Lower lobe of right lung (tissue), 2 donors: ENCODE data around the gene SAPCD1. TPM values are rescaled to one million over a fixed set of nuclear protein-coding genes. Genes with fewer than 3 reads are reported as not detected.
A peak's percentile ranks its signal among the peaks of the same experiment; 100 is the strongest.

Experiments used
- ATAC-seq, 2 donors: fragments of 200-7000 bp; cut with Tn5 transposase; one replicate each; pipeline ENCODE4 v1.9.1; 2020 to 2022; ENCODE audit warnings: mild to moderate bottlenecking in 2 of 2, moderate library complexity in 2 of 2
- DNase-seq: peaks from one replicate; pipeline ENCODE4 v3.0.0-alpha.2; 2020
- H3K27ac ChIP-seq: fragments of 200-600 bp; one replicate; pipeline ENCODE4 v1.8.0; 2022
- H3K27me3 ChIP-seq: fragments of 200-600 bp; one replicate; pipeline ENCODE4 v1.8.0; 2022; ENCODE audit warnings: low read depth
- H3K36me3 ChIP-seq: fragments of 200-600 bp; one replicate; pipeline ENCODE4 v1.8.0; 2022; ENCODE audit warnings: mild to moderate bottlenecking
- H3K4me1 ChIP-seq: fragments of 200-600 bp; one replicate; pipeline ENCODE4 v1.8.0; 2022
- H3K4me3 ChIP-seq: fragments of 200-600 bp; one replicate; pipeline ENCODE4 v1.8.0; 2022; ENCODE audit warnings: mild to moderate bottlenecking
- H3K9me3 ChIP-seq: fragments of 200-600 bp; one replicate; pipeline ENCODE4 v1.8.0; 2022
- intact Hi-C: fragments of 100-400 bp; cut with DNase I; formaldehyde crosslinking; loops from one replicate; pipeline ENCODE4 v1.11.0; 2022
- total RNA-seq: library from RNA; stranded (reverse); fragmentation: NEBNext Ultra II Directional; extraction: Animal tissue kit (Norgen Biotek cat#: 25700); gene quantifications from one replicate; pipeline ENCODE4 v1.2.1, GENCODE V29; 2021
- TF ChIP-seq, protein P1 (sequence below): fragments of 200-600 bp; IDR thresholded peaks from one replicate; pipeline ENCODE4 v1.8.0; 2022; ENCODE audit warnings: antibody characterized with exemption, mild to moderate bottlenecking
- donor health status: DM: no; HTN: yes; CAD: no; lungs with severe emphysema.

The SAPCD1 gene
- total RNA-seq, 1 donor from 2014 or later, result 1.2 TPM

GRCh38 chr6:31739639-31740396 lies 22.6 kb upstream of the SAPCD1 start, which contains the start of gene MSH5:
Gene MSH5, plus strand, starts transcription at chr6:31740005. Its CDS starts 462 bp downstream, at chr6:31740467.
- peak; percentile 92 to 96 for ATAC-seq
- Histone ChIP-seq H3K36me3 (peaks cover 4% of the 10 kb centered on the region), H3K4me1 (peaks cover 39% of the 10 kb centered on the region), H3K27ac (peak within 1 kb of the TSS; percentile 93), H3K27me3 (no peaks in the 10 kb centered on the region), H3K9me3 (no peaks in the 10 kb centered on the region), H3K4me3 (peak within 1 kb of the TSS; percentile 90)
- intact Hi-C loops, result loop anchor here (10.0 kb wide), 1 partner anchor 95 kb away; no protein-coding TSS in a partner anchor
- TF ChIP-seq, protein P1, sequence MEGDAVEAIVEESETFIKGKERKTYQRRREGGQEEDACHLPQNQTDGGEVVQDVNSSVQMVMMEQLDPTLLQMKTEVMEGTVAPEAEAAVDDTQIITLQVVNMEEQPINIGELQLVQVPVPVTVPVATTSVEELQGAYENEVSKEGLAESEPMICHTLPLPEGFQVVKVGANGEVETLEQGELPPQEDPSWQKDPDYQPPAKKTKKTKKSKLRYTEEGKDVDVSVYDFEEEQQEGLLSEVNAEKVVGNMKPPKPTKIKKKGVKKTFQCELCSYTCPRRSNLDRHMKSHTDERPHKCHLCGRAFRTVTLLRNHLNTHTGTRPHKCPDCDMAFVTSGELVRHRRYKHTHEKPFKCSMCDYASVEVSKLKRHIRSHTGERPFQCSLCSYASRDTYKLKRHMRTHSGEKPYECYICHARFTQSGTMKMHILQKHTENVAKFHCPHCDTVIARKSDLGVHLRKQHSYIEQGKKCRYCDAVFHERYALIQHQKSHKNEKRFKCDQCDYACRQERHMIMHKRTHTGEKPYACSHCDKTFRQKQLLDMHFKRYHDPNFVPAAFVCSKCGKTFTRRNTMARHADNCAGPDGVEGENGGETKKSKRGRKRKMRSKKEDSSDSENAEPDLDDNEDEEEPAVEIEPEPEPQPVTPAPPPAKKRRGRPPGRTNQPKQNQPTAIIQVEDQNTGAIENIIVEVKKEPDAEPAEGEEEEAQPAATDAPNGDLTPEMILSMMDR, result no peak
- DNase-seq, result peak; percentile 98

GRCh38 chr6:31740397-31741223 lies 21.8 kb upstream of the SAPCD1 start:
- TF ChIP-seq, protein P1, result no peak
- Histone ChIP-seq H3K36me3 (peaks cover 4% of the 10 kb centered on the region), H3K27me3 (no peaks in the 10 kb centered on the region), H3K4me1 (peaks cover 39% of the 10 kb centered on the region), H3K9me3 (no peaks in the 10 kb centered on the region), H3K27ac (peak overlapping the region; percentile 76), H3K4me3 (peak overlapping the region; percentile 90)
- DNase-seq (peak; percentile 72), ATAC-seq (peak; percentile 7)
- intact Hi-C loops, result no loop called here

- Histone ChIP-seq H3K4me1 (peaks cover 36% of the 10 kb centered on the region), H3K9me3 (no peaks in the 10 kb centered on the region), H3K36me3 (peaks cover 4% of the 10 kb centered on the region), H3K4me3 (no peak overlapping the region), H3K27me3 (no peaks in the 10 kb centered on the region), H3K27ac (no peak overlapping the region)
- TF ChIP-seq, protein P1, result no peak
- DNase-seq (no peak), ATAC-seq (no peak)
- intact Hi-C loops, result no loop called here
These were observed 20.6 kb upstream of the SAPCD1 start for GRCh38 chr6:31741815-31742214.

- no peak for ATAC-seq
- no peak overlapping the region for H3K27ac ChIP-seq
- H3K4me1 ChIP-seq, result peaks cover 25% of the 10 kb centered on the region
- H3K27me3 ChIP-seq, result no peaks in the 10 kb centered on the region
- no peak overlapping the region for H3K4me3 ChIP-seq
- DNase-seq, result no peak
- intact Hi-C loops, result no loop called here
- H3K36me3 ChIP-seq, result peaks cover 4% of the 10 kb centered on the region
- no peaks in the 10 kb centered on the region for H3K9me3 ChIP-seq
- TF ChIP-seq, protein P1, result no peak
These were observed 19.6 kb upstream of the SAPCD1 start for GRCh38 chr6:31742894-31743293.

DNA sequence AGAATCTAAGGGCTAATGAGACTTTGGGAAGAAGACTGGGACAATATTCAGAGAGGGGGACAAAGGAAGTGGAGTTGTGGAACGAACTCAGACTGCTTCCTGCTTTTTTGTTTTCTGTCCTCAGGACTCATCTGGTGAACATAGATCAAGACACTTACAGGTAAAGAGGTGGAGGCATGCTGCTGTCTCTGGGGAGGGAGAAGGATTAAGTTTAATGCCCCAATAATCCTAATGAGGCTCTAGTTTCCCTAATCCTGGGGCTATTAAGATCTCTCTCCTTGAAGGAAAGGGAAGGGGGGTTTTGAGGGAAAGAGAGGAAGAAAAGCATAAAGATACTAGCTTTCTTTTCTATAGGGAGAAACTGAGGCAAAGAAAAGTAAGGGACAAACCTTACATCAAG lies 18.0 kb upstream of the SAPCD1 start:
- Histone ChIP-seq H3K9me3 (no peaks in the 10 kb centered on the region), H3K36me3 (peaks cover 4% of the 10 kb centered on the region), H3K27me3 (no peaks in the 10 kb centered on the region), H3K4me1 (peaks cover 10% of the 10 kb centered on the region), H3K4me3 (no peak overlapping the region), H3K27ac (no peak overlapping the region)
- TF ChIP-seq, protein P1, result no peak
- DNase-seq, result no peak
- intact Hi-C loops, result no loop called here
- ATAC-seq, result no peak
